GM12892 (cell line): ENCODE measurements around the gene P4HTM.

Experiments
- POLR2A ChIP-seq: IDR thresholded peaks from 2 replicates; pipeline ENCODE4 v1.6.1; 2011; ENCODE audit warnings: low read depth, low read length, control low read depth
- POLR2AphosphoS5 ChIP-seq: IDR thresholded peaks from 2 replicates; pipeline ENCODE4 v1.6.1; 2011; ENCODE audit warnings: low read depth, low read length, control low read depth
- TAF1 ChIP-seq: IDR thresholded peaks from 2 replicates; pipeline ENCODE4 v1.6.1; 2011; ENCODE audit warnings: low read depth, mild to moderate bottlenecking, control low read depth, low read length, borderline replicate concordance

DNA sequence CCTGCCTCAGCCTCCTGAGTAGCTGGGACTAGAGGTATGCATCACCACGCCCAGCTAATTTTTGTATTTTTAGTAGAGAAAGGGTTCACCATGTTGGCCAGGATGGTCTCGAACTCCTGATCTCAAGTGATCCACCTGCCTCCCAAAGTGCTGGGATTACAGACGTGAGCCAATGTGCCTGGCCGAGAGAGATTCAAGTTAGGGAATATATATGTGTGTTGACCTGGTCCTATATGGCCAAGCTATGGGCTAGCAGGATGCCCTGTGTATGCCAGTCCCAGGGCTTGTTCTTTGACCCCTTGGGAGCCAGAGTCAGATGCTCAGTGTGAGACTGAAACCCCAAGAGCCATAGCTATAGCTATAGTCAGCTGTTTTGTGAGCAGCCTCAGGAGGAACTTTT lies 33.7 kb downstream of the P4HTM start:
- no peak for TF ChIP-seq POLR2A
- no peak for TF ChIP-seq POLR2AphosphoS5
- no peak for TF ChIP-seq TAF1
